Measurements from ENCODE around the gene TMEM132D. TPM values are rescaled to one million over a fixed set of nuclear protein-coding genes. Genes with fewer than 3 reads are reported as not detected.

The TMEM132D gene
- polyA plus RNA-seq, 1 donor from 2014 or later: 1.3 TPM

DNA sequence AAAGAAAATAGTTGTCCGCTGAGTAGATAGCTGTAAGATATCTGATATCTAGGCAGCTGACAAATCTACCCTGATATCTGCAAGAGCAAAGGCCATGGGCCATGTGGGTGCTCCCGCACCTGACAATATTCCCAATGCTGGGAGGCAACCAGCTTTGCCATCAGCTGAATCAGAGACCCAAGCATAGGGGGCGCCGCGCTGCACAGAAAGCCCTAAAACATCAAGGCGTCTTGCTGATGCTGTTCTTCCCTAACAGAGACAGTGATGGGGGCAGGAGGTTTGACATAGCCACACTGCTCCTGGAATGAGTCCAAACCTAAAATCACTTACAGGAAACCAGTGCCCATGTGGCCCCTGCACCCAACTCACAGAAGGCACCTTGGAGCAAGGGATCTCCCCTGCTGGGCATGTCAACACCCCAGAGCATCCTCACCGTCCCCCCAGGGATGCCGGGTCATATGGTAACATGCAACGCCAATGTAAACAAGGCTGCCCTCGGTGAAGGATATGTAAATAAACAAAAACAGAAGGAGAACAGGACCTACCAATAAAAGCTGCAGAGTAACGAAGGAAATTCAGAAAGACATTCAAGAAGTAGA, 199.5 kb downstream of the TMEM132D start (continued):
- TF ChIP-seq REST (IDR thresholded peaks at IDR 0.05; ENCODE audit: borderline replicate concordance) (no peak), SMC3 (conservative IDR thresholded peaks at IDR 0.05; ENCODE audit: poor library complexity) (no peak)

- H4K20me1 ChIP-seq (ENCODE audit: insufficient read depth): no peaks in the 10 kb centered on the region
- H3K79me2 ChIP-seq (replicated peaks; ENCODE audit: insufficient read depth, low read length): no peaks in the 10 kb centered on the region
- H3F3A ChIP-seq (ENCODE audit: insufficient read depth, low read length, poor library complexity, severe bottlenecking): no peaks in the 10 kb centered on the region
- TF ChIP-seq POLR2AphosphoS5 (IDR thresholded peaks at IDR 0.05) (no peak), REST (IDR thresholded peaks at IDR 0.05; ENCODE audit: borderline replicate concordance) (no peak), SMC3 (conservative IDR thresholded peaks at IDR 0.05; ENCODE audit: poor library complexity) (no peak)
- H3K27ac ChIP-seq (ENCODE audit: low read length): no peak overlapping the region
- H3K9me3 ChIP-seq (ENCODE audit: low read length): no peaks in the 10 kb centered on the region
- no peak overlapping the region for H2AFZ ChIP-seq (ENCODE audit: low read depth, low read length)
- no peaks in the 10 kb centered on the region for H3K9me2 ChIP-seq (ENCODE audit: insufficient read depth, low read length)
- no peaks in the 10 kb centered on the region for H3K27me3 ChIP-seq (ENCODE audit: insufficient read depth, low read depth, low read length)
- H3K9ac ChIP-seq (ENCODE audit: low read length): no peak overlapping the region
- no peak overlapping the region for H3K4me2 ChIP-seq (ENCODE audit: low read length)
- no peak overlapping the region for H3K4me3 ChIP-seq (ENCODE audit: low read length)
- no peaks in the 10 kb centered on the region for H3K36me3 ChIP-seq (ENCODE audit: insufficient read depth, low read length)
These were observed 202.2 kb downstream of the TMEM132D start for GRCh38 chr12:129701631-129702101.

GRCh38 chr12:129700036-129700435, 203.8 kb downstream of the TMEM132D start:
- no peak overlapping the region for H3K4me2 ChIP-seq (ENCODE audit: low read length)
- H3K36me3 ChIP-seq (ENCODE audit: insufficient read depth, low read length): no peaks in the 10 kb centered on the region
- H3K27ac ChIP-seq (ENCODE audit: low read length): no peak overlapping the region
- no peaks in the 10 kb centered on the region for H3K79me2 ChIP-seq (replicated peaks; ENCODE audit: insufficient read depth, low read length)
- H3K9me3 ChIP-seq (ENCODE audit: low read length): no peaks in the 10 kb centered on the region
- no peak overlapping the region for H3K9ac ChIP-seq (ENCODE audit: low read length)
- no peaks in the 10 kb centered on the region for H3K9me2 ChIP-seq (ENCODE audit: insufficient read depth, low read length)
- no peak overlapping the region for H2AFZ ChIP-seq (ENCODE audit: low read depth, low read length)
- H3K27me3 ChIP-seq (ENCODE audit: insufficient read depth, low read depth, low read length): no peaks in the 10 kb centered on the region
- no peak overlapping the region for H3K4me3 ChIP-seq (ENCODE audit: low read length)
- no peak for TF ChIP-seq POLR2AphosphoS5 (IDR thresholded peaks at IDR 0.05)
- TF ChIP-seq TAF1 (IDR thresholded peaks at IDR 0.05; ENCODE audit: low read depth): no peak
- TF ChIP-seq, protein P1, sequence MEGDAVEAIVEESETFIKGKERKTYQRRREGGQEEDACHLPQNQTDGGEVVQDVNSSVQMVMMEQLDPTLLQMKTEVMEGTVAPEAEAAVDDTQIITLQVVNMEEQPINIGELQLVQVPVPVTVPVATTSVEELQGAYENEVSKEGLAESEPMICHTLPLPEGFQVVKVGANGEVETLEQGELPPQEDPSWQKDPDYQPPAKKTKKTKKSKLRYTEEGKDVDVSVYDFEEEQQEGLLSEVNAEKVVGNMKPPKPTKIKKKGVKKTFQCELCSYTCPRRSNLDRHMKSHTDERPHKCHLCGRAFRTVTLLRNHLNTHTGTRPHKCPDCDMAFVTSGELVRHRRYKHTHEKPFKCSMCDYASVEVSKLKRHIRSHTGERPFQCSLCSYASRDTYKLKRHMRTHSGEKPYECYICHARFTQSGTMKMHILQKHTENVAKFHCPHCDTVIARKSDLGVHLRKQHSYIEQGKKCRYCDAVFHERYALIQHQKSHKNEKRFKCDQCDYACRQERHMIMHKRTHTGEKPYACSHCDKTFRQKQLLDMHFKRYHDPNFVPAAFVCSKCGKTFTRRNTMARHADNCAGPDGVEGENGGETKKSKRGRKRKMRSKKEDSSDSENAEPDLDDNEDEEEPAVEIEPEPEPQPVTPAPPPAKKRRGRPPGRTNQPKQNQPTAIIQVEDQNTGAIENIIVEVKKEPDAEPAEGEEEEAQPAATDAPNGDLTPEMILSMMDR (IDR thresholded peaks at IDR 0.05; ENCODE audit: poor library complexity, severe bottlenecking): no peak
- no peak for TF ChIP-seq REST (IDR thresholded peaks at IDR 0.05; ENCODE audit: borderline replicate concordance)
- no peak for TF ChIP-seq EZH2 (IDR thresholded peaks at IDR 0.05; ENCODE audit: borderline replicate concordance, insufficient read depth, low read length, poor library complexity, severe bottlenecking)
- no peak for TF ChIP-seq MXI1 (conservative IDR thresholded peaks at IDR 0.05; ENCODE audit: poor library complexity, severe bottlenecking)
- no peak for TF ChIP-seq RAD21 (conservative IDR thresholded peaks at IDR 0.05)
- H4K20me1 ChIP-seq (ENCODE audit: insufficient read depth): no peaks in the 10 kb centered on the region
- H3F3A ChIP-seq (ENCODE audit: insufficient read depth, low read length, poor library complexity, severe bottlenecking): no peaks in the 10 kb centered on the region

Data from neural cell (in vitro differentiated cells).